NOMO-1 treated with dmso at 0.1 percent for 144 hours (cell line): ENCODE data around the gene SYCN.
"Not testable (repeated sequence)": the region's sequence is repeated elsewhere in the genome, so short reads cannot be mapped to it uniquely, and the experiment has no call there.

Experiments used
- DNase-seq: peaks from one replicate; lab custom pipeline; 2025; ENCODE audit not compliant: unreplicated experiment; lab: John Stamatoyannopoulos, UW

The SYCN gene

GRCh38 chr19:39224910-39225309 is 20.8 kb upstream of the SYCN start:
- DNase-seq: peak; percentile 13

- no peak for DNase-seq
These were observed 19.7 kb upstream of the SYCN start for GRCh38 chr19:39223703-39224279.

- not testable (repeated sequence) for DNase-seq
These were observed 15.0 kb upstream of the SYCN start for GRCh38 chr19:39219108-39219507.

GRCh38 chr19:39218230-39219007 is 14.4 kb upstream of the SYCN start:
- no peak for DNase-seq

GRCh38 chr19:39217094-39217493 is 13.0 kb upstream of the SYCN start:
- no peak for DNase-seq

GRCh38 chr19:39215323-39215722 is 11.3 kb upstream of the SYCN start:
- not testable (repeated sequence) for DNase-seq

GRCh38 chr19:39212375-39212742 is 8.3 kb upstream of the SYCN start:
- DNase-seq: no peak

- DNase-seq: no peak
These were observed 7.8 kb upstream of the SYCN start for GRCh38 chr19:39211731-39212374.

GRCh38 chr19:39209196-39209595 is 5.1 kb upstream of the SYCN start:
- DNase-seq: no peak

GRCh38 chr19:39208175-39208795 is 4.2 kb upstream of the SYCN start:
- DNase-seq: no peak

GRCh38 chr19:39207293-39207836 is 3.3 kb upstream of the SYCN start:
- no peak for DNase-seq

GRCh38 chr19:39206122-39206521 is 2.1 kb upstream of the SYCN start:
- DNase-seq: no peak

GRCh38 chr19:39205449-39205764 is 1.3 kb upstream of the SYCN start:
- no peak for DNase-seq

- no peak for DNase-seq
These were observed 1.1 kb downstream of the SYCN start for GRCh38 chr19:39202998-39203355.

- no peak for DNase-seq
These were observed 3.3 kb downstream of the SYCN start for GRCh38 chr19:39200803-39201115.

GRCh38 chr19:39200066-39200802 is 3.8 kb downstream of the SYCN start:
- DNase-seq: no peak

- no peak for DNase-seq
These were observed 5.0 kb downstream of the SYCN start for GRCh38 chr19:39199025-39199424.

GRCh38 chr19:39197808-39198207 is 6.3 kb downstream of the SYCN start:
- DNase-seq: no peak

- no peak for DNase-seq
These were observed 7.1 kb downstream of the SYCN start, which contains the start of gene NCCRP1 for GRCh38 chr19:39196860-39197562. NCCRP1 (plus strand) TSS chr19:39196964; CDS start chr19:39196983, 19 bp downstream.

GRCh38 chr19:39196320-39196719 is 7.7 kb downstream of the SYCN start:
- no peak for DNase-seq

- no peak for DNase-seq
These were observed 8.3 kb downstream of the SYCN start for GRCh38 chr19:39195755-39196154.
